ENCODE measurements around the gene RUFY1. TPM values are rescaled to one million over a fixed set of nuclear protein-coding genes. Genes with fewer than 3 reads are reported as not detected.
"Not testable (repeated sequence)": the region's sequence is repeated elsewhere in the genome, so short reads cannot be mapped to it uniquely, and the experiment has no call there.

Gene RUFY1
- total RNA-seq, 4 donors from 2014 or later = 49.8 to 75.0 (median 63.0) TPM

DNA sequence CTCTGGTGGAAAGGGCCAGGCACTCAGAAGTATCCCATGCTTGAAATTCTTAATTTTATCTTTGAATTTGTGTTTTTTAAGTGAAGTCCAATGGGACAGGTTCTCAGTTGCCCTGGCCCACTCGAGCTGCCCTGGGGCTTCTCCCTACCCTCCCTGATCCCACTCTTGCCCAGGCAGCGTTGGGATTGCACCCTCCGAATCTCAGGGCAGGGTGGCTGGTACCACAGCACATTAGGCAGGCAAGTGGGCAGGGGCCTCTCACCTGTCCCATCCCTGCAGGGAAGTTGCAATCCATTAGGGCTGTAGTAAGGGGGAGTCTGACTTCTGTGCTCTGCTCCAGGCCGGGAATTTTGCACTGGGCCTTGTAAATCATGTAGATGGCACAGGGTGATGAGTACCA is 2.7 kb downstream of the RUFY1 start:
- H3K36me3 ChIP-seq = no peaks in the 10 kb centered on the region
- no peak for TF ChIP-seq POLR2A (IDR thresholded peaks at IDR 0.05)
- TF ChIP-seq, protein P1, sequence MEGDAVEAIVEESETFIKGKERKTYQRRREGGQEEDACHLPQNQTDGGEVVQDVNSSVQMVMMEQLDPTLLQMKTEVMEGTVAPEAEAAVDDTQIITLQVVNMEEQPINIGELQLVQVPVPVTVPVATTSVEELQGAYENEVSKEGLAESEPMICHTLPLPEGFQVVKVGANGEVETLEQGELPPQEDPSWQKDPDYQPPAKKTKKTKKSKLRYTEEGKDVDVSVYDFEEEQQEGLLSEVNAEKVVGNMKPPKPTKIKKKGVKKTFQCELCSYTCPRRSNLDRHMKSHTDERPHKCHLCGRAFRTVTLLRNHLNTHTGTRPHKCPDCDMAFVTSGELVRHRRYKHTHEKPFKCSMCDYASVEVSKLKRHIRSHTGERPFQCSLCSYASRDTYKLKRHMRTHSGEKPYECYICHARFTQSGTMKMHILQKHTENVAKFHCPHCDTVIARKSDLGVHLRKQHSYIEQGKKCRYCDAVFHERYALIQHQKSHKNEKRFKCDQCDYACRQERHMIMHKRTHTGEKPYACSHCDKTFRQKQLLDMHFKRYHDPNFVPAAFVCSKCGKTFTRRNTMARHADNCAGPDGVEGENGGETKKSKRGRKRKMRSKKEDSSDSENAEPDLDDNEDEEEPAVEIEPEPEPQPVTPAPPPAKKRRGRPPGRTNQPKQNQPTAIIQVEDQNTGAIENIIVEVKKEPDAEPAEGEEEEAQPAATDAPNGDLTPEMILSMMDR (IDR thresholded peaks at IDR 0.05) = no peak
- intact Hi-C loops (cut with DNase I) = no loop called here
- H3K27me3 ChIP-seq = no peaks in the 10 kb centered on the region
- H3K27ac ChIP-seq = no peak overlapping the region
- H3K9me3 ChIP-seq = no peaks in the 10 kb centered on the region
- 50 to 86% methylated on average over 4 of the region's 4 CpGs for WGBS, 2 donors
- DNase-seq = no peak
- peaks cover 19 to 27% of the 10 kb centered on the region in 2 donors for H3K4me1 ChIP-seq
- H3K4me3 ChIP-seq (replicated peaks in 1 of 3) = no peak overlapping the region

DNA sequence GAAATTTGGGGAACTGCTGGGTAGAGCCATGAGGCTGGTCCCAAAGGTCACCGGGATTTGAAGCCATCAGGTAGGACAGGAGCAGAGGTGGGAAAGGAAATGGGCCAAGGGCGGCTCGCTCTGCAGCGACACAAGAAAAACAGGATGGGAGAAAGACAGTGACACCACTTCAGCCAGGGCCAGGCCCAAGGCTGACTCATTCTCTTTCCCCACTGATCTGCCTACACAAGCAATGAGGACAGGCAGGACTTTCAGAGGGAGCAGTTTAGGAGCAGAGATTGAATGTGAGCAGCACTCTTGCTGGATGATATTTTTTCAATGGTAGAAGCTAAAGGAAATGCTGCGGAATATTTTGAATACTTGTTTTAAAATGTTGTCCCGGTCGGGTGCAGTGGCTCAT is 3.5 kb downstream of the RUFY1 start:
- H3K4me3 ChIP-seq (replicated peaks in 1 of 3) = no peak overlapping the region
- TF ChIP-seq POLR2A (IDR thresholded peaks at IDR 0.05) = no peak
- TF ChIP-seq, protein P1 (IDR thresholded peaks at IDR 0.05) = no peak
- no peaks in the 10 kb centered on the region for H3K9me3 ChIP-seq
- intact Hi-C loops (cut with DNase I) = no loop called here
- peaks cover 19 to 30% of the 10 kb centered on the region in 2 donors for H3K4me1 ChIP-seq
- no peak overlapping the region for H3K27ac ChIP-seq
- WGBS, 2 donors = 81 to 83% methylated on average over 7 of the region's 7 CpGs
- DNase-seq = no peak
- H3K36me3 ChIP-seq = no peaks in the 10 kb centered on the region
- no peaks in the 10 kb centered on the region for H3K27me3 ChIP-seq

DNA sequence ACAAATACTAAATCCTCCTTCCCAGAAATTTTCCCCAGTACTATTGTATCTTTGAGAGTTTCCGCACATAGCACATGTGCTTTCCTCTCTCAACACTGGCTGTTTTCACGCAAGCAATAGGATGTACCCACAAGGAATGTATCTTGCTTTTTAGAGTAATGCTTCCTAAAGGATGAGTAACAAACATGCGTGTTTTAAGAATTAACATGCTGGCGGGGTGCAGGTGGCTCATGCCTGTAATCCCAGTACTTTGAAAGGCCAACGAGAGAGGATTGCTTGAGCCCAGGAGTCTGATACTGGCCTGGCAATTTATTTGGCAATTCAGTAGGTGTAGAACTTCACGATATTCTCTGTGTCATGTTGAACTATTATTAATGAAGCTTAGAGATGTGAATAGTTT is 4.6 kb downstream of the RUFY1 start:
- no peaks in the 10 kb centered on the region for H3K27me3 ChIP-seq
- 98% methylated on average over 6 of the region's 6 CpGs for WGBS, 2 donors
- H3K27ac ChIP-seq = no peak overlapping the region
- no peak for TF ChIP-seq POLR2A (IDR thresholded peaks at IDR 0.05)
- TF ChIP-seq, protein P1 (IDR thresholded peaks at IDR 0.05) = no peak
- no peaks in the 10 kb centered on the region for H3K9me3 ChIP-seq
- no peak overlapping the region for H3K4me3 ChIP-seq (replicated peaks in 1 of 3)
- DNase-seq = no peak
- intact Hi-C loops (cut with DNase I) = loop anchor here (5.0 kb wide), 1 partner anchor 67 kb away; the partner anchor contains the start of gene HNRNPH1
- peaks cover 21 to 33% of the 10 kb centered on the region in 2 donors for H3K4me1 ChIP-seq
- H3K36me3 ChIP-seq = no peaks in the 10 kb centered on the region

DNA sequence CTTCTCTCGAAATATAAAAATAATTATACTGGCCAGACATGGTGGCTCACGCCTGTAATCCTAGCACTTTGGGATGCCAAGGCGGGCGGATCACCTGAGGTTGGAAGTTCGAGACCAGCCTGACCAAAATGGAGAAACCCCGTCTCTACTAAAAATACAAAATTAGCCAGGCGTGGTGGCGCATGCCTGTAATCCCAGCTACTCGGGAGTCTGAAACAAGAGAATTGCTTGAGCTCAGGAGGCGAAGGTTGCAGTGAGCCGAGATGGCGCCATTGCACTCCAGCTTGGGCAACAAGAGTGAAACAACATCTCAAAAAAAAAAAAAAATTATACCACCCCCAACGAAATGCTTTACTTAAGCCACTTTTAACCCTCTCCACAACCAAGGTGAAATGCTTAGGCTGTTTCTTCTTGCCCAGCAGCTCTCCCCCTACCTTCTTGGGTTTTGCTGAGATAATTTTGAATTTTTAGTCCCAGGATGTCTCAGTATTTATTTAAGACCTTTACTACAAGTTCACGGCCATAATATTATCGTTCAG is 8.0 kb downstream of the RUFY1 start:
- not testable (repeated sequence) for H3K9me3 ChIP-seq; H3K27me3 ChIP-seq; DNase-seq; H3K4me3 ChIP-seq (replicated peaks in 1 of 3)
- 78 to 79% methylated on average over 15 of the region's 15 CpGs for WGBS, 2 donors
- peak overlapping the region in 1 of 3 donors; percentile 69 for H3K27ac ChIP-seq
- H3K4me1 ChIP-seq = peaks cover 6 to 18% of the 10 kb centered on the region in 2 donors
- intact Hi-C loops (cut with DNase I) = loop anchor here (5.0 kb wide), 1 partner anchor 64 kb away; the partner anchor contains the start of gene HNRNPH1
- peaks cover 9 to 17% of the 10 kb centered on the region in 2 donors for H3K36me3 ChIP-seq

DNA sequence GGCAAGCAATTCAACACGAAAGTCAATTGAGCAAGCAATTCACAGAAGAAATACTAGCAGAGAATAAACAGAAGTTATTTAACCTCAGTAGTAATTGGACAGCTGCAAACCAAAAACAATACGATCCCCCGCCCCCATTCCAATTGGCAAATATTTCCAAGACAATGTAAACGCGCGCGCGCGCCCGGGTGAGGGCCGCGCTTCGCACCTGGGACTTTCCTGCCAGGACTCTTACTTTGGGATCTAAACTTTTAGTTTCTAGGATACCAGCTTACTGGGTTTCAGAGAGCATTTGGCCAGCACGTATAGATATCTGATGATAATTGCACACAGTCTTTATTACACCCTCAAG is 8.6 kb downstream of the RUFY1 start:
- intact Hi-C loops (cut with DNase I) = loop anchor here (5.0 kb wide), 1 partner anchor 63 kb away; the partner anchor contains the start of gene HNRNPH1
- peak overlapping the region; percentile 41 to 69 (median 61) for H3K4me3 ChIP-seq (replicated peaks in 1 of 3)
- H3K36me3 ChIP-seq = peaks cover 15 to 22% of the 10 kb centered on the region in 2 donors
- H3K27ac ChIP-seq = peak overlapping the region; percentile 48 to 69 (median 59)
- WGBS, 2 donors = 11 to 15% methylated on average over 14 of the region's 14 CpGs
- peak; percentile 30 to 38 for DNase-seq
- no peak for TF ChIP-seq POLR2A (IDR thresholded peaks at IDR 0.05)
- TF ChIP-seq, protein P1 (IDR thresholded peaks at IDR 0.05) = no peak
- peaks cover 4 to 15% of the 10 kb centered on the region in 2 donors for H3K4me1 ChIP-seq
- H3K27me3 ChIP-seq = no peaks in the 10 kb centered on the region
- no peaks in the 10 kb centered on the region for H3K9me3 ChIP-seq
